Stimulated activated naive CD8-positive, alpha-beta T cell treated with anti-CD3 and anti-CD28 coated beads, Interleukin-15, Interleukin-2, amounts not matched to agents 100 ng/mL and 50 ng/mL, for 24 hours (primary cell): ENCODE results near the gene STARD3NL.

Experiments
- H3K27ac Mint-ChIP-seq: one replicate; pipeline ENCODE4 v1.8.0; 2021; ENCODE audit warnings: mild to moderate bottlenecking, mixed read lengths
- H3K27me3 Mint-ChIP-seq: one replicate; pipeline ENCODE4 v1.8.0; 2021; ENCODE audit warnings: mixed read lengths
- H3K36me3 Mint-ChIP-seq: one replicate; pipeline ENCODE4 v1.8.0; 2021; ENCODE audit warnings: low read depth, mixed read lengths
- H3K4me1 Mint-ChIP-seq: one replicate; pipeline ENCODE4 v1.8.0; 2021; ENCODE audit warnings: low read depth, mixed read lengths
- H3K4me3 Mint-ChIP-seq: one replicate; pipeline ENCODE4 v1.8.0; 2021; ENCODE audit warnings: mild to moderate bottlenecking, mixed read lengths
- H3K9me3 Mint-ChIP-seq: one replicate; pipeline ENCODE4 v1.8.0; 2021; ENCODE audit warnings: mixed read lengths

Gene STARD3NL, protein sequence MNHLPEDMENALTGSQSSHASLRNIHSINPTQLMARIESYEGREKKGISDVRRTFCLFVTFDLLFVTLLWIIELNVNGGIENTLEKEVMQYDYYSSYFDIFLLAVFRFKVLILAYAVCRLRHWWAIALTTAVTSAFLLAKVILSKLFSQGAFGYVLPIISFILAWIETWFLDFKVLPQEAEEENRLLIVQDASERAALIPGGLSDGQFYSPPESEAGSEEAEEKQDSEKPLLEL

DNA sequence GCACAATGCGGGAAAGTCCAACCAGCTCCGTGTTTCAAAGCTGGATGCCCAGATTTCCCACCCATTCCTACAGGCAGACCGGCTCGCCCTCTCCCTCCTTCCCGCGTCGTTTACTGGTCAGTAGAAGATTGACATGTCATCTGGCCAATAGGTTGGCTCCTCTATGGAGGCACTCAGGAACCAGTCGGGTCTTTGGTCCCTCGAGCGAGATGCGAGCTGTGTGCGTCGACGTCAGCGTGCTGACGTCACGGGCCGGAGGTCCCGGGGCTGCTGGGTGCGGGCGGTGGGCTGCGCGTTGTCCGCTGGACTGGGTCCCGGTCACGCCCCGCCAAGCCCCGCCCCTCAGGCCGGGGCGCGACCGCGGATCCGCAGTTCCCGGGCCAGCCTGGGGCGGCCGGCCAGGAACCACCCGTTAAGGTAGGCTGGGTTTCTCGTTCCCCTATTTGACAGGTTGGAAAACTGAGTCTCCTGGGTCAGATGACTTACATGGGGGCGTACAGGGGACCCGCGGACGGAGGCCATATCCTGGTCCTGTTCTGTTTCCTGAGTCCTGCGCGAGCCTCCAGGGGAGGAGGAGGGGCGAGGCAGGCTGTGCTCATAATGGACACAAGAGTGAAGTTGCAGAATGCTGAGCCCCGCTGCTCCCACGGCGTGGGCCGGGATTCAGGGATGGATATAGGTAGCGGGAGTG is at the start of gene STARD3NL:
TSS of gene STARD3NL (plus strand) at position 242 of the 691 bp plus-strand sequence. CDS start 29,260 bp downstream, outside the sequence.
- H3K27ac Mint-ChIP-seq = peak within 1 kb of the TSS; percentile 97
- H3K9me3 Mint-ChIP-seq = no peaks in the 10 kb centered on the region
- H3K36me3 Mint-ChIP-seq = peaks cover under 1% of the 10 kb centered on the region
- peaks cover 22% of the 10 kb centered on the region for H3K27me3 Mint-ChIP-seq
- peak within 1 kb of the TSS; percentile 98 for H3K4me3 Mint-ChIP-seq
- peaks cover 44% of the 10 kb centered on the region for H3K4me1 Mint-ChIP-seq

DNA sequence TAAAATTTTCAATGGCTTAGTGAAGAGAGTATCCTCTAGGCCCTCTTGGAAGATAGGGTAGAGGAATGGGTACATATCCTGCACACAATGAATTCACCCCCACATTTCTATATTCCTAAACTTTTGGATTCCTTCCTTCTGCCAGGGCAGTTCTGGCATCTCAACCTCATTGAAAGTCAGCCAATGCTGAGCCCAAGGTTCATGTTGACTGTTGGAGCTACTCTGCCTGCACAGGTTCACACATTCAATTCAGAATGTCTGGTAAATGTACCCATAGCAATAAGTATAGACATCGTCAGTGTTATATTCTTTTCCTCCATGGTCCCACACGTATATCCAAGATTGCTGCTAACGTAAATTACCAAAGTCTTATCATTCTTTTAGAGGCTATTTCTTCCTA is 48.9 kb upstream of the STARD3NL start:
- Mint-ChIP-seq H3K36me3 (no peaks in the 10 kb centered on the region), H3K9me3 (no peaks in the 10 kb centered on the region), H3K27ac (no peak overlapping the region), H3K4me1 (peaks cover 14% of the 10 kb centered on the region), H3K4me3 (no peak overlapping the region), H3K27me3 (peaks cover 17% of the 10 kb centered on the region)

DNA sequence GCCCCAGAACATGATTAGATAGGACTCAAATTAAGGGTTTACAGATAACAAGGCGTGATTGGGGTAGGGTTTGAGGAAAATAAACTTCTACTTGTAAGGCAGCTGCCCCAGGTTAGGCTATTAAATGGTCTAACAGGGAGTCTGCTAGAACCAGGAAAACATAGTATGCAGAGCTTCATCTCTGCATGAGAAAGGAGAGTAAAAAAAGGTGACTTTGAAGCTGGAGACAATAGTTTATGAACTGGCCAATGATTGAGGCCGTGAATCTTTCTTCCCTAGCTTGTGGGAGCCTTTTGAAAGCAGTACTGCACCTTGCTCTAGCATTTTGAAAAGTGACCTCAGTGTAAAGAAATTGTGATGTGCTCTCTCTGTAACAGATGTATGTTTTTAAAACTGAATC is 48.5 kb upstream of the STARD3NL start:
- Mint-ChIP-seq H3K4me1 (peaks cover 14% of the 10 kb centered on the region), H3K36me3 (no peaks in the 10 kb centered on the region), H3K4me3 (no peak overlapping the region), H3K27ac (no peak overlapping the region), H3K27me3 (peaks cover 20% of the 10 kb centered on the region), H3K9me3 (no peaks in the 10 kb centered on the region)

DNA sequence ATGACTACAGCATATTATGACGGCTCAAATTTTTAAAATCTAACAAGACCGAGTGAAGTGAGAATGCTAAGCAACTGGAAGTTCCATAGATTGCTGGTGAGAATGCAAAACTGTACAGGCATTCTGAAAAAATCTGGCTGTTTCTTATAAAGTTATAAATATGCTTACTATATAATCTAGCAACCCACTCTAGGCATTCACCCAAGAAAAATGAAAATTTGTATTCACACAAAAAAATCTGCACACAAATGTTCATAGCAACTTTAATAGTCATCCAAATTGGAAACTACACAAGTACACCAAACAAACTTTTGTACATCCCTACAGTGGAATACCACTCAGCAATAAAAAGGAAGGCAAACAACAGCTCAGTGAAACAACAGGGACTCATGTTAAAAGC is 39.9 kb upstream of the STARD3NL start:
- Mint-ChIP-seq H3K9me3 (no peaks in the 10 kb centered on the region), H3K4me1 (no peaks in the 10 kb centered on the region), H3K36me3 (no peaks in the 10 kb centered on the region), H3K27ac (no peak overlapping the region), H3K27me3 (peaks cover 3% of the 10 kb centered on the region), H3K4me3 (no peak overlapping the region)

DNA sequence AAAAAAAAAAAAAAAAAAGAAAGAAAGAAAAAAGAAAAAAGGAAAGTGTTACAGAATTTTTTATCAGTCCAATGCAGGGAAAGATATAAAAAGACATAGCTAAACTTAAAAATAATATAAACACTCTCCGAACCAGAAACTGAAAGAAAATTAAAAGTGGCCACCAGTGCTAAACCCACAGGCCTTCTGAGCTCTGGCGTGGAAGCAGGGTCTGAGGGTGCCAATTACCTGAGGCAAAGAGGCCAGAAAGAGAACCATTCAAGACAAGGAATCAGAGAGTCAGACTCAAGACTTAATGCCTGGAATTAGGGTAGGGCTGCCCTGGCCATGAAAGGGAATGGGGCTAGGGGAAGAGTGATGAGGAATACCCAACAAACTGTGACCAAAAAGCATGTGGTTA is 36.9 kb upstream of the STARD3NL start:
- no peak overlapping the region for H3K4me3 Mint-ChIP-seq
- H3K36me3 Mint-ChIP-seq = no peaks in the 10 kb centered on the region
- no peak overlapping the region for H3K27ac Mint-ChIP-seq
- H3K9me3 Mint-ChIP-seq = no peaks in the 10 kb centered on the region
- no peaks in the 10 kb centered on the region for H3K4me1 Mint-ChIP-seq
- H3K27me3 Mint-ChIP-seq = no peaks in the 10 kb centered on the region

DNA sequence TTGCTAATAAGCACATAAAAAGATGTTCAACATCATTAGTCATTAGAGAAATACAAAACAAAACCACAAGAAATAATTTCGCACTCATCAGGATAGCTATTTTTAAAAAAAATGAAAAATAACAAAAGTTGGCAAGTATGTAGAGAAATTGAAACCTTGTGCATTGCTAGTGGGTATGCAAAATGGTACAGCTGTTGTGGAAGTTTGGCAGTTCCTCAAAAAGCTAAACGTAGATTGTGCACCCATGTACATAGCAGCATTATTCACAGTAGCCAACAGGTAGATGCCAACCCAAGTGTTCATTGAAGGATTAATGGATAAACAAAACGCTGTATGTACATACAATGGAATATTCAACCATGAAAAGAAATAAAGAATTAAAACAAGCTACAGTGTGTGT is 35.3 kb upstream of the STARD3NL start:
- Mint-ChIP-seq H3K4me3 (no peak overlapping the region), H3K9me3 (no peaks in the 10 kb centered on the region), H3K36me3 (no peaks in the 10 kb centered on the region), H3K27me3 (peaks cover 4% of the 10 kb centered on the region), H3K27ac (no peak overlapping the region), H3K4me1 (no peaks in the 10 kb centered on the region)

DNA sequence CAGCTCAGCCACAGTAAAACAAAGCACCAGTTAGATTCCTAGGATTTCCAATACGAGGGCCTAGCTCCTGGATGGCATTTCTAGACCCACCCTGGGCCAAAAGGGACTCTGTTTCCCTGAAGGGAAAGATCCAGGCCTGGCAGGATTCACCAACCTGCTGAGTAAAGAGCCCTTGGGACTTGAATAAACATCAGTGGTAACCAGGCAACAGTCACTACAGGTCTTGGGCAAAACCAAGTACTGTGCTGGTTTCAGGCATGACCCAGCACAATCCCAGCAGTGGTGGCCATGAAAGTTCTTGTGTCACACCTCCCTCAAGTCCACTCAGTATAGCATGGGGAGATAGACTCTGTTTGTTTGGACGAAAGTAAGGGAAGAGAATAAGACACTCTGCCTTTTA is 31.0 kb upstream of the STARD3NL start:
- no peaks in the 10 kb centered on the region for H3K36me3 Mint-ChIP-seq
- peaks cover 13% of the 10 kb centered on the region for H3K27me3 Mint-ChIP-seq
- H3K27ac Mint-ChIP-seq = no peak overlapping the region
- H3K4me1 Mint-ChIP-seq = no peaks in the 10 kb centered on the region
- no peak overlapping the region for H3K4me3 Mint-ChIP-seq
- no peaks in the 10 kb centered on the region for H3K9me3 Mint-ChIP-seq

DNA sequence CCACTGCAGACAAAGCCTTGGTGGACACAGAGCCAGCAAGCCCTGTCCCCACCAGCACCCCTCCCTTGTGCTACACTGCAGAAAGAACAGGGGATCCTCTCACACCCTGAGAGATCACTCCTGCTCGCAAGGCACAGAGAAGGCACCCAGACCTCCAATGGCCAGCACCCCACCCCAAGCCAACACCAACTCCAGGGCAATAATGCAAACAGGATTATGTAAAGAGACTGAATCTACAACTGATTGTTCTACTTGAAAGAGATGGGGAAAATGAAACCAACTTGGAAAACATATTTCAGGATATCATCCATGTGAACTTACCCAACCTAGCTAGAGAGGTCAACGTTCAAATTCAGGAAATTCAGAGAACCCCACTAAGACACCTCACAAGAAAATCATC is 26.5 kb upstream of the STARD3NL start:
- Mint-ChIP-seq H3K27ac (no peak overlapping the region), H3K9me3 (peaks cover 2% of the 10 kb centered on the region), H3K27me3 (peaks cover 18% of the 10 kb centered on the region), H3K4me1 (no peaks in the 10 kb centered on the region), H3K4me3 (no peak overlapping the region), H3K36me3 (no peaks in the 10 kb centered on the region)

DNA sequence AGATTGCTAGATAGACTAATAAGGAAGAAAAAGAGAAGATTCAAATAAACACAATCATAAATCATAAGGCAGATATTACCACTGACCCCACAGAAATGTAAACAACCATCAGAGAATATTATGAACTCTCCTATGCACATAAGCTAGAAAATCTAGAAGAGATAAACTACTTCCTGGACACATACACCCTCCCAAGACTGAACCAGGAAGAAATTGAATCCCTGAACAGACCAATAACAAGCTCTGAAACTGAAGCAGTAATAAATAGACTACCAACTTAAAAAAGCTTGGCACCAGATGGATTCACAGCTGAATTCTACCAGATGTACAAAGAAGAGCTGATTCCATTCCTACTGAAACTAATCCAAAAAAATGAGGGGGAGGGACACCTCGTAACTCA is 24.5 kb upstream of the STARD3NL start:
- no peak overlapping the region for H3K27ac Mint-ChIP-seq
- peaks cover 16% of the 10 kb centered on the region for H3K27me3 Mint-ChIP-seq
- H3K4me3 Mint-ChIP-seq = no peak overlapping the region
- peaks cover 3% of the 10 kb centered on the region for H3K9me3 Mint-ChIP-seq
- no peaks in the 10 kb centered on the region for H3K4me1 Mint-ChIP-seq
- H3K36me3 Mint-ChIP-seq = no peaks in the 10 kb centered on the region

DNA sequence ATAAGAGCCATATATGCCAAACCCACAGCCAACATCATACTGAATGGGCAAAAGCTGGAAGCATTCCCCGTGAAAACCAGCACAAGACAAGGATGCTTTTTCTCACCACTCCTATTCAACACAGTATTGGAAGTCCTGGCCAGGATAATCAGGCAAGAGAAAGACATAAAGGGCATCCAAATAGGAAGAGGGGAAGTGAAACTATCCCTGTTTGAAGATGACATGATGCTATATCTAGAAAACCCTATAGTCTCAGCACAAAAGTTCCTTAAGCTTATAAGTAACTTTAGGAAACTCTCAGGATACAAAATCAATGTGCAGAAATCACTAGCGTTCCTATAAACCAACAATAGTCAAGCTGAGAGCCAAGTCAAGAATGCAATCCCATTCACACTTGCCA is 23.8 kb upstream of the STARD3NL start:
- H3K27me3 Mint-ChIP-seq = peaks cover 16% of the 10 kb centered on the region
- H3K27ac Mint-ChIP-seq = no peak overlapping the region
- H3K4me3 Mint-ChIP-seq = no peak overlapping the region
- peaks cover 3% of the 10 kb centered on the region for H3K9me3 Mint-ChIP-seq
- H3K36me3 Mint-ChIP-seq = no peaks in the 10 kb centered on the region
- no peaks in the 10 kb centered on the region for H3K4me1 Mint-ChIP-seq

DNA sequence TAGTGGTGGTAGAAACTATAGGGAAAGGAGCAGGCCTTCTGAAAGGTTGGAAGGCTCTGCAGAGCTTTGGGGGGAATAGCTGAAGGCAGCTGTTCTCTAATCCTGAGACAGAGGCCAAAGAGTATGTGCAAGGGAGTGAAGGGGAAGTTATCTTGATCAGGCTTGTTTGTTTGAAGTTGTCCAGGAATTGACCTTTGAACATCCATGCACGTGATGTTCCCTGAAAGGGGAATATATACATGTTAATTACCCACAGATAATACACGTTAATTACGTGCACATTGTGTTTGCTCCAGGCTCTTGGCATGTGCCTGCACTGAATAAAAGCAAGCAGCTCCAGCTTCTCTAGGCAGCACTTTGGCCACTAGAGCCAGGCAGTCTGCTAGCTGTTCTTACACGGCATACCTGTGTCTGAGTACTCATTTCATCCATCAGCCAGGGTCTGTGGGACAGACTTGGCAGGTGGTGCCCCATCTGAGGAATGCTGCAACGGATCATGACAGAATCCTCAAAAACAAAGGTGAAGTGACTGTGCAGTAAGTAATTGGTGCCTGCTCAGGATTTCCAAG is 18.0 kb upstream of the STARD3NL start:
- Mint-ChIP-seq H3K4me1 (no peaks in the 10 kb centered on the region), H3K27me3 (peaks cover 13% of the 10 kb centered on the region), H3K4me3 (no peak overlapping the region), H3K9me3 (peaks cover 3% of the 10 kb centered on the region), H3K27ac (no peak overlapping the region), H3K36me3 (no peaks in the 10 kb centered on the region)

DNA sequence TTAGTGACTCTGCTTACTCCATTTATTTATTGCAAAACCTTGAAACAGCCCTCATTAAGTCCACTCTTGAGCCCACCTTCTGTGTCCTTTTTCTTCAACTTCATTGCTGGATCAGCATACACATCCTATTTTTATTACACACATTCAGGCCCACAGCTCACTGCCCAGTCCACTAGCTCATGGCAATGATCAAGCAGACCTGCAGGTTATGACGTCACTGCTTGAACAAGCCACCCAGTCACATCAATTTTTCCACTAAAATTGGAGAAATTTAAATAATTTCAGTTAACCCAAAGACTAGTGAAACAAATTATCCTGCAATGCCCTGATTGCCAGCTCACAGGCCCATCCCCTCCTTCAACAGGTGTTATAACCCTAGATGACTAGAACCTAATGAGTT is 16.0 kb upstream of the STARD3NL start:
- Mint-ChIP-seq H3K9me3 (no peaks in the 10 kb centered on the region), H3K4me1 (no peaks in the 10 kb centered on the region), H3K27me3 (peaks cover 10% of the 10 kb centered on the region), H3K4me3 (no peak overlapping the region), H3K27ac (no peak overlapping the region), H3K36me3 (no peaks in the 10 kb centered on the region)

DNA sequence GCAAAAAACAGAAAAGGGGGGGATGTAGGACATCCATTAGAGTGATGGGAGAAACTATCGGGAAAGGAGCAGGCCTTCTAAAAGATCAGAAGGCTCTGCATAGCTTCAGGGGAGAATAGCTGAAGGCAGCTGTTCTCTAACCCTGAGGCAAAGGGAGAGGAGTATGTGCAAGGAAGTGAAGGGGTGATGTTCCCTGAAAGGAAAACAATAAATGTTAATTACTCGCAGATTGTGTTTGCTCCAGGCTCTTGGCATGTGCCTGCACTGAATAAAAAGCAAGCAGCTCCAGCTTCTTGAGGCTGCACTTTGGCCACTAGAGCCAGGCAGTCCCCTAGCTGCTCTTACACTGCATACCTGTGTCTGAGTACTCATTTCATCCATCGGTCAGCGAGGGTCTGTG is 14.4 kb upstream of the STARD3NL start:
- Mint-ChIP-seq H3K4me1 (peaks cover 4% of the 10 kb centered on the region), H3K27me3 (peaks cover 10% of the 10 kb centered on the region), H3K36me3 (no peaks in the 10 kb centered on the region), H3K27ac (no peak overlapping the region), H3K9me3 (no peaks in the 10 kb centered on the region), H3K4me3 (no peak overlapping the region)

DNA sequence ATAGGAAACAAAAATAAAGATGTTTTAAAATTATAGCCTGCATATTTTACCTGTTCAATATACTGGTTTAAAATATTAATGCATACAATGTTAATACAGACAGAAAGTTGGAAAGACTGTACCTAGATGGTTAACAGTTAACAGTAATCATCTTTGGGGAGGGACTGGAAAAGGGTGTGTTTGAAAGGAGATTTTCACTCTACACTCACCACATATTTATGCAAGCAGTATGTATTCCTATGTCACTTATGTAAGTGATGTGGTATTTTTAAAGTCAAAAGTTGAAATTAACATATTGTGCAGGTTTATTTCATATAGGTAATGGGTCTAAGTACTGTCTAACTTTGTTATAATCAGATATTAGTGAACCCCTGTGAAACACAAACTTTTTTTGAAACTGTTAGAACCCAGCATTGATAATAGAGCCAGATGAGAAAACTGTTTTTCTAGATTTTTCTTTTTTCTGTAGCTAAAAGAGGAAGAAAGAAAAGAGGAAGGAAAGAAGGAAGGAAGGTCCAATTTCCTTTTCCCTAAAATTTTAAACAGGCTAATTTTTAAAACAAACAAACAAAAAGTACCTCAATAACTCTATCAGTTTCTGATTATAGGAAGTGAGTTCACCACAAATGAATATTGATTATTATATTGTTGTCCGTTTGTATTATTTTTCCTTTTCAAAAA is 9.0 kb upstream of the STARD3NL start:
- no peaks in the 10 kb centered on the region for H3K9me3 Mint-ChIP-seq
- H3K27ac Mint-ChIP-seq = no peak overlapping the region
- H3K4me3 Mint-ChIP-seq = no peak overlapping the region

DNA sequence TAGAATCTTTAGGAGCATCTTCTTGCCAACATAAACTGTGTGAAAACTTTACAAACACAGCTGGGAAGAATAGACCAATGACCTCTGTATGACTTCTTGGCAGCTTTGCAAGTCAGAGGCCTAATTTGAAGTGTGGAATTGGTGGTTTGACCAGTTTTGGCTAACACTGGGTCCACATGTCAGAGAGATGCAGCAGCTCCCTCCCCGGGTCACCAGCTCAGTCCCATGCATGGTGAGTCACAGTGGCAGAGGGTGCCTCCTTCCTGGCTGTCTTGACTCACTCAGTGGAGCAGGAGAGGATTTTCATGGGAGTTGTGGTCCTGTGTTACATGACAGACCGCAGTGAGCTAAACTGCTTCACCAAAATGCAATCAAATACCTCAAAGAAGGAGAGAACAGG is 8.2 kb upstream of the STARD3NL start:
- no peaks in the 10 kb centered on the region for H3K9me3 Mint-ChIP-seq
- H3K4me3 Mint-ChIP-seq = no peak overlapping the region
- H3K4me1 Mint-ChIP-seq = peaks cover 30% of the 10 kb centered on the region
- H3K27ac Mint-ChIP-seq = no peak overlapping the region
- peaks cover 20% of the 10 kb centered on the region for H3K27me3 Mint-ChIP-seq
- H3K36me3 Mint-ChIP-seq = no peaks in the 10 kb centered on the region

More for the DNA sequence above, 9.0 kb upstream of the STARD3NL start:
- Mint-ChIP-seq H3K27me3 (peaks cover 12% of the 10 kb centered on the region), H3K4me1 (peaks cover 26% of the 10 kb centered on the region), H3K36me3 (no peaks in the 10 kb centered on the region)
